ENCODE measurements around the gene FEZF1. TPM values are rescaled to one million over a fixed set of nuclear protein-coding genes. Genes with fewer than 3 reads are reported as not detected.

The FEZF1 gene
- 0.12 TPM for polyA plus RNA-seq (ENCODE audit: insufficient read length)

DNA sequence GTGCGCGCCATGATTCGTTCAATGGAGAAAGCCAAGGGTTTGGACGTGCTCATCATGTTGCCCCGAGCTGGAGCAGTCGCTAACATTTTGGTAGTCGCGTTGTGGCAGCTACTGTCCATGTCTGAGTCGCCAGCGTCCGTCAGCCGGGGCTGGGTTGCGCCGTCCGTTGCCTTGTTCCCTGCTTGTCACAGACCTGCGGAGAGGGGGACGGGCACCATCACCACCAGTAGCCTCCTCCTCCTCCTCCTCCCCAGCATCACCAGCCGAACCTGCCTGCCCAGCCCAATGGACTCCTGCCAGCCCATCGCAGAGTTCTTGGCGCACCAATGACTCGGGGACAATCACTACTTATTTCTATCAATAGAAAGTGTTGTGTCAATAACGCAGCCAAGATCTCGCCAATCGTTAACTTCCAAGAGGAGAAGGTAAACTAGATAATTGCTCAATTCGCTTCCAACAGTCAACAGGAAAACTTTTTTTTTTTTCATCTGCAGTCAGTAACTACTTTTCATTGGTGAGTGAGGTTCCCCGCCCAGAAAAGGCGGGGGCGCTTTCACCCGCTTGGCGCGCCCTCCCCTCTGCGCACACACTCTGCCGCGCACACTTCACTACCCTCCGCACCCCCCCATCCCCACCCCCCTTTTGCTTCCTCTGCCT, at the start of gene FEZF1:
TSS of gene FEZF1 (minus strand) at position 432 of the 657 bp plus-strand sequence. CDS start at position 119, 313 bp downstream.
- DNase-seq, result no peak

DNA sequence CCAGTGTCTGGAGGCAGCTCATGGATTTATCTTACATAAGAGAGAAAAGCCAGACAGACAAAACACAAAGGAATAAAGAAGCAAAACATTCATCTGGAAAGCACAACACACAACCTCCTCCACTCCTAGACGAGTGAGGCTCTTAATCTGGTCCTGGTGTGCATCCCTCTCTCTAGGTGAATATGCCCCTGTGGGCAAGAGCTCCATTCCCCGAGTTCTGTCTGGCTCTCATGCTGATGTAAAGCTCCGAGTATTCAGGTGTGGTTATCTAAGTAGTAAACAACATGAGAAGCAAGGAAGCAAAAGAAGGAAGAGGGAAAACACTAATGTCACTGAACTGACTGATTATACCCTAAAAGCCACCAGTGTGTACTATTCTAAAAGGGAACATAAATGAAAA, 47.9 kb upstream of the FEZF1 start:
- DNase-seq, result no peak

DNA sequence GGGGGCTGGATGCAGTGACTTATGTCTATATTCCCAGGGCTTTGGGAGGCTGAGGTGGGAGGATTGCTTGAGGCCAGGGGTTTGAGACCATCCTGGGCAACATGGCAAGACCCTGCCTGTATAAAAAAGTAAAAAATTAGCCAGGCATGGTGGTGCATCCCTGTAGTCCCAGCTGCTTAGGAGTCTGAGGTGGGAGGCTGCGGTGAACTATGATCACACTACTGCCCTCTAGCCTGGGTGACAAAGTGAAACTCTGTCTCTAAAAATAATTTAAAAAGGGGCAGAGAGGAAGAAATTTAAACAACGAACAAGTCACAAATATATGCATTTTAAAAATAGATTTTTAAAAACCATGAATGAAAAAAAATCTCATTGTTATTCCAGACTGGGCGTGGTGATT, 46.2 kb upstream of the FEZF1 start:
- no peak for DNase-seq

DNA sequence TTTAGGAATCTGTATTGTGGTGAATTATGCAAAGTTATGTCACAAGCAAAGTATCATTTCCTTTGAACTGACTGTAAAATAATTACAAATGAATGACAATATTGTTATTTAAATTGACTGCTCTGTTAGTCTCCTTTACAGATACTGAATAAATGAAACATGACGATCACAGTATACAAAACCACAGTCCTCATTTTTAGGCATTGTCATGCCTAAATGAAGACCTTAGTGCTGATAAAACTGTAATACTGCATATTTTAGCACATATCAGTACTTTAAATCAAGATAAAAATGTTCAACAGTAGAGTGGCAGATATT, 39.7 kb upstream of the FEZF1 start:
- no peak for DNase-seq

DNA sequence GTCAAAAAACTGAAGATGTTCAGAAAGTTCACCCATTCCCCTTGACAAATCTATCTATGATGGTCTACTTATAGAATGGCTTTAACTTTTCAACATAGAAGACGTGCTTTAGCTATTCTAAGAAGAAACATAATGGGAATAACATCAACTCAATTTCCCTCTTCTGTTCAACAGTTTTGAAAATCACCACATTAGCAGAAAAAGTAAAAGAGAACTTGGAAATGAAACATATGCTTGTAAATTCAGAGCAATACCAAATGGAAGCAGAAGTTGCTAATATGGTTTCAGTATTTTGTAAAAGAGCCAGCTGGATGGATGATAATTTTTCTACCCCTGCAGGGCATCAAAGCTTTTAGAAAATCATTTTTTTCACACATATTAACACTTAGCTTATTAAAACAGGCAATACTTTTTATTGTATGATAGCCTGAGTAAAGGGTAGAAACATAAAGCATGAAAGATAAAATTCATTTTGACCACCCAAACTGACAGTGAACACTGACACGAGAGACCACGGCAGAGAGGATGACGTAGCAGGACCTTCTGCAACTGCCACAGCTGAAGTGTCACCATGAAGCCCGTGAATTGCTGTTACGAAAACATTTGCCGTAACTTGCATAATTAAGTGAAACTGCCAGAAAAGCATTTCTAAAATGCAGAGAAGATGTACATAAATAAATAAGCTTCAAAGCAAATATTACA, 39.2 kb upstream of the FEZF1 start:
- no peak for DNase-seq

DNA sequence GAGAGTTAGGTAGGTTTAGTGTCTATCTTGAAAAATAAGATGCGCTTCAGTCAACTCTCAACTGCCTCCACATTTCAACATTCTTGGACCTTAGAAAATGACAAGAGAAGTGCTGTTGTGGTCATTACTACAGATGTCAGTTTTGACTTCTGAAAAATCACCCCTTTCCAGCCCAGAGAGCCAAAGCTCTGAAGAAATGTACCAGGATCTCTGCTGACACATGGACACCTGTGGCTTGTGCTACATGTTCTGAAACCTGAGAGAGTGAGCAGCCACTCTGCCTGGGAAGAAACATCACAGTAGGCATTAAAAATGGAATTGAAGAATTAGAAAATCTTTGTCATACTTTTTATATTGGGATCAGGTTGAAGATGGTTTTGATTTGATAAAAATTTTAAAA, 35.9 kb upstream of the FEZF1 start:
- DNase-seq, result no peak

DNA sequence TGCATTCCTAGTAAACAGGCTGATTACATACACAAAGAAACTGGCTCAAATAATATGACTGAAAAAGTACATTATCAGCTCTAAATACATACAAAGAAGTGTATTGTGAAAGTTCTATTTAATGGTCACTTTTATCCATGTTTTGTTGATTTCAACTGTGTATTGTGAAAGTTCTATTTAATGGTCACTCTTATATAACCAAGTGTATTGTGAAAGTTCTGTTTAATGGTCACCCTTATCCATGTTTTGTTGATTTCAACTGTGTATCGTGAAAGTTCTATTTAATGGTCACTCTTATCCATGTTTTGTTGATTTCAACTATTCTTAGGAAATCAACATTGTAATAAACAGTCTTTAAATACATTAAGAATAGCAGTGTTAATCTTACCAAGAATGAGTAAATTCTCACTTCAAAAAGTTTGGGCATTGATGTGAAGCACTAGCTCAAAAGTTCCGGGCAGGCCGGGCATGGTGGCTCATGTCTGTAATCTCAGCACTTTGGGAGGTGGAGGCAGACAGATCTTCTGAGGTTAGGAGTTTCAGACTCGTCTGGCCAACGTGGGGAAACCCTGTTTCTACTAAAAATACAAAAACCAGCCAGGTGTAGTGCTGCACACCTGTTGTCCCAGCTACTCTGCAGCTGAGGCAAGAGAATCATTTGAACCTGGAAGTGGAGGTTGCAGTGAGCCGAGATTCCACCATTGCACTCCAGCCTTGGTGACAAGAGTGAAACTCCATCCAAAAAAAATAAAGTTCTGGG, 34.8 kb upstream of the FEZF1 start:
- no peak for DNase-seq

DNA sequence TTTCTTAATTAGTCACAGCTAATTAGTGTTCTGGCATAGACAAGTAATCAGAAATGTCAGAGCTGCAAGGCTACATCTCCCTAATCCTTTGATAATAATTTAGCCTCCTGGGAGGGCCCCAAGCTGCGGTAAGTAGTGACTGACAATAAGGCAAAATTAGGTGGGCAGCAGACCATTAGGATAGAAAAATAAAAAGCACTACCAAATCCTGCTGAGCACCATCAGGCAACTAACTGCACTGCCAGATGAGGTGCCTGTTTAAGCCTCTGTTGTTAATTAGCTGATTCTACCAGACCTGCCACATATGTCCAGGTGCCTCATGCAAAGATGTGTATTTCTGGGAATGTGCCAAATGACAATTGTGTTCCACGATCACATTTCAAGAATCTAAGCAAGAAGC, 32.5 kb upstream of the FEZF1 start:
- no peak for DNase-seq

DNA sequence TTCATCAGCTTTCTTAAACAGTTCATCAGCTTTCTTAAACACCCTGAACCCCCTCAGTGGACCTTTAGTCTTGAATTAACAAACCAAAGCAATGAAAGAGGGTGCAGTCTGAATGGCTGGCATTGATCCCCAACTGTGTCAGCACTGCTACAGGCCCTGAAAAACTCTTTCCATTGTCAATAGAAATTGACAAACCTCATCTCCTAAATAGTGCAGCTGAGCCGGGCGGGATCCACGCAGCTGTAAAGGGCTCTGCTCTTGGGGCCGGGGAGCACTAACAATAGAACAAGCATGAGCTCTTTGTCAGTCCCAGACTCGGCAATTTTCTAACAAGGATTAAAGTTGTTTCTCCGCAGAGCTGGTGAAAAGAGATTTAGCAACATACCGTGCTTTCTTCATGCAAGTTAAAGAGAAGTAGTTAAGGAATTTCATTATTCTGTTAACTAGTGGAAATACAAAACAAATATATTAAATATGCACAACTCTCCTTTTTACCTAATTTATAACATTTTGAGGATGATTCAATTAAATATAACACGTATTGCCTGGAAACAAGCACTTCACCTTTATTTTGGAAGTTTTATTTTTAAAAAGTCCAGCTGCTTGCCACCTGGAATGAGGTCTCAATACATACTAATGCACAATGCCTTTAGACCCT, 24.7 kb upstream of the FEZF1 start:
- DNase-seq, result no peak

DNA sequence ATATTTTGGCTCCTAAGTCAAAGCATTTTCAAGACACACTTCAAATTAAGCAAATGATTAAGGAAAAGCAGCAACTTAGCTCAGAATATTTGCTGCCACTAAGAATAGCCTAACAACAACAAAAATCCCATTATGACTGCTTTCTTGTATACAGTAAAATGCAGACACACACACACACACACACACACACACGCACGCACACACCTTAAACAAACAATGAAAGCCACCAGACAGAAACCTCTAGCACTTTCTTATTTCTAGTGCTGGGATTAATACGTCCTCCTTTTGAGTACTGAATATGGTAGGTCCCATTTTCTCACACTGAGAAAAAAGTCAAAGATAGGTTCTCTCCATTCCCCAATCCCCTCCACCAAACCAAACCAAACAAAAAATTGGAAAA, 23.4 kb upstream of the FEZF1 start:
- DNase-seq, result no peak

DNA sequence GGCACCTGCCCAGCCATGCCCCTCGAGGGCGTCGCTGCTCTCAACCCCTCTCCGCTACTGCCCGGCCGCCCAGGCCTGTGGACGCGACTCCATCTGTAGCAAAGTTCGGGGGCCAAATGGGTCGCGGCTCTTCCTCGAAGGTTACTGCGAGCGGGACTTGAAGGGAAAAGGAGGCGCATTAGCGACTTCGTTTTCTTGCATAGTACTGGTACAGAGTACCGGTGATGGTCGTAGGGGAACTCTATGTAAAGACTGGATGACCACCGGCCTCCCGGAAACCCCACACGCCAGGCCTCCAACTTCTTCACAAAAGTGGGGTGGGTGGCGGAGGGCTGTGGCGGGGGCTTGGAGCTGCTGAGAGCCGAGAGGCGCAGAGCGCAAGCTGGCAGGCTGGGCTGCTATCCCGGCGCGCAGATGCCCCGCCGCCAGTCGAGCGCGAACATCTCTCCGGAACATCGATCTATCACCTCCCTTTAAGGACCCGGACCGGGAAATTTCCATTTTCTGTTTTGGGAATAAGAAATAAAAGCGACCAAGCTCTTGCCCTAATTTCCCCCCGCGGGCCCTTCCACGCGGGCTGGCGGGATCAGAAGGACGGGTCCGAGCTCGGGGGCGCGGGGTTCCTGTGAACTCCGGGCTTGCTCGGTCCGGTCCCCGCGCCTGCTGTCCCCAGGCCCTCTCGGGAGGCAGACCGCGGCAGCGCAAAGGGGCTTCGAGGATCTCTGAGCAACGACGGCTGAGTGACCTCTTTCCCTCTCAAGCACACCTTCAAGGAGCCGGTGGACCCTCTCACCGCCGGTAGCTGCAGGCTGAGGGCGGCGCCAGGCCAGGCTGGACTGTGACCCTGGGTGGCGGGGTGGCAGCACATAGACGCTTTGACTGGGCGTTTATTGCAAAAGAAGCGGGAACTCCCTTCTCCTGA, 12.2 kb upstream of the FEZF1 start:
- DNase-seq, result no peak

DNA sequence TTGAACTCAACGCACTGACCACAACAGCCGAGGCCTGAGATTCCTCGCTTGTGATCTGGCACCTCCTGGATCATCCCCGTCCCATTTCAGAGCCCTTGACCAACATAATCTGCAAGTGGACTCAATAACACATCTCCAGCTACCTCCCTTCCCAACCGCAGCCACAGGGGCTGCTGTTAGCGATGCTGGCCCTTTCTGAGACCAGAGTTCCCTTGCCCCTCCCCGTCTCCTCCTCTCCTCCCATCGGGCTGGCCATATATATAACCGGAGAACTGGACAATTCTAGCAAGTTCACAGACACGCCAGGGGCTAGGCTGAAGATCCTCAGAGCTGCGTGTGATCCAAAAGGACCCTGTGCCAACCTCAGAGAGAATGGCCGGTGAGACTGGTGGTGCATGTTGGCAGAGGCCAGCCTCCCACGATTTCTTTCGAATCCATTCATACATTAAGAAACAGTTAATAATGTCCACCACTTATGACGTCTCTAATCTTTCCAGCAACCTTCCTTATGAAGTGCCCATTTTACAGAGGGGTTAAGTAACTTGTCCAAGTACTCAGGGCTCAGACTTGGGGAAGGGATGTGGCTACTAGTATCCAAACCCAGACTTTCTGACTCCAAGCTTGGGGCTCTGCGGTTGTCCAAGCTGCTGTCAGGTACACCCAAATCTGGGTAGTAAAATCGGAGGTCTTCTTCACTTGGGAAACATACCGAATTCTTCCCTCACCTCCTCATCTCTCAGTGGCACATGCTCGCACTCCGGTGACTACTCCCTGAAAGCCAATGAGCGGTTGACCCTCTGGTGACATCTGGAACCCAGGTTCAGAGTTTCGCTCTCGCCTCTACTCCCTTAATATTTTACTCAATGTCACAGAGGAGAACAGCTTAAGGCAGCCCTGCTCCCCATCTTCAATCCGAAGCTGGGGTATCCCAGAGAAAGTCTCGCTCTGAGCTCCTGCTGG, 11.2 kb upstream of the FEZF1 start:
- no peak for DNase-seq

DNA sequence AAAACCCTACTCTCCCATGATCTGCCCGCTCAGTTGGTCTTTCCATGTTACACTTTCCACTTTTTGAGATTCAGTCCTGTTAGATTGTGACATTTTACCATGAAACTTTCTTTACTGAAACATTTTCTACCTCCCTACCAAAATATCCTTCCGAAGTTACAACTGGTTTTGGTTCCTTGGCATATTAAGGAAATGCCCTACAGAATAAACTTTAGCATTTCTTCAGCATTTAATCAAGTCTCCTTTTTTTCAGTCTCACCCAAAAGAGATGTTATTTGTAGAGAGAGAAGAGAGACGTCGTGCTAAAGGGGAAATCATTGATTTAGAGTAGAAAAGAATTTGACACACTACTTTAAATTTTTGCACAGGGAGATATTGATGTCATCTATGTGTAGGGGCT, 9.7 kb upstream of the FEZF1 start:
- DNase-seq, result no peak

DNA sequence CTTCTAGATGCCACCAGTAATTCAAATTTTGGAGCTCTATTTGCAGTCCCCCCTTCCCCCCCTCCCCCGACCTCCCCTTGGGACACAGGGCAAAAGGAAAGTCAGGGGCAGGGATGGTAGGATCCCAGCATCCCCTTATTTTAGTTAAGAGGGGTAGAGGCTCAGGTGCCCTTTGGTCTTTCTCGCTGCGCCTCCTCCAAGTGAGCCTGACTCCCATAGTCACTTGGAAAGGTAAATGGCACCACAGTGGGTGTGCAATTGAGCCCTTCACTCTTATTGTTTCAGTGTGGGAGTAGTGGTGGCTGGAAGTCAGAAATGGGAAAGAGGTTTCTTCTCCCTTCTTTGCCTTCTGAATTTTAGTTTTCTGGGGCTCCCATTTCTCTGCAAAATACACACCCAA, 8.2 kb upstream of the FEZF1 start:
- DNase-seq, result no peak

DNA sequence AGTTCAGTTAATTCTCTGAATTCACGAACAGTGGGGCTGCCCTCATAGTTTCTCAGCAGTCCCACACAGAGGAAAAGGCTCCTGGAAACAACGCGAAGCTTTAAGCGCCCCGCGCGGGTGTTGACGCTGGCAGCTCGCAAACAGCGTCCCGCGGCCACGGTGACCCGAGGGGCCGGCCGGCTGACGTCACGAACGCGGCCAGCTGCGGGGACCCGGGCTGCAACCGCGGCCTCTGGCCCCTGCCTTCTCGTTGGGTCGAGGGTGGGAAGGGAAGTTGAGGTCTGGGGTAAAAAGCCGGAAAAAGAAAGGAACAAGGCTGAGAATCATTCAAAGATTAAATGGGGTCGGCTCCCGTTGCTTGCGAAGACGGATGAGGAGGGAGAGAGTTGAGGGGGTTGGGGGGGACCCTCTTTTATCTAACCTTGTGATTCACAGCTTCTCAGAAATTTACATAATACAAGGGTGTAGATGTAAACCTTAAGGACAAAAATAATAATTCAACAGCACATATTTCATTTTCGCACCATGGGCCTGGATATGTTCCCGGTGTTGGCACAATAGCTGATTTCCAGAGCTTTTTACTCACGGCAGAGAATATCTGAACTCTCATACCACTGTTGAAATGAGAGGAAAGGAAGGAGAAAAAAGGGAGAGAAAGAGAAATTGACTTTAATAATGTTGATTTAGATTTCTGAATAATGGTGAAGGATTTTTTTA, 7.3 kb upstream of the FEZF1 start:
- DNase-seq, result no peak

DNA sequence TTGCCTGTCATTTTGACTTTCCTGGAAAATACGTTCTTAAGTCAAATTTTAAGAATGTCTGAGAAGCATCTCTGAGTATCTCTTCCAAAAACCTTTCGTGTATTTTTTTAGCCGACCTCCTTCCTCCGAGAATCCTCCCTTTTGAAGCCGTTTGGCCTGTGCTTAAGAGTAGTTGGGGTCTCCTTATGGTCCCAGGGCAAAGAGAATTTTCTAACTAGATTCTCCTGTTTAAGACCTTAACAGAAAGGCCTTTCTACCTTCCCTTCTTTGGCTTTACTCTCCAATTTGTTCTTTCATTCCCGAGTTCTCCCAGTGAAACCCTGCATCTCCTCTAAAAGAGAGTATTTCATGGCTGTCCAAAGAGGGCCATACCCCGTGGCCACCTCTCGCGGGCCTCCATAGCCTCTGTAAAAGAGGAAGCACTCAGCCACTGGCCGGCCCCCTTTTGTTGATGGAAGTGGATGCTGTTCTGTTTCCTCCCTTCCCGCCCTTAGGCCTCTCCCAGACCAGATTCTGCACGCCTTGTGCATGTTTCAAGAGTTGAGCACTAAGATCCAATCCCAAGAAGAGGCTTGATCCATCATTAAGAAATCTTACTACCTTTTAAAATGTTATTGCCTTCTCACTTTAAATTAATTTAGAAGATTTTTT, 6.6 kb upstream of the FEZF1 start:
- DNase-seq, result no peak

DNA sequence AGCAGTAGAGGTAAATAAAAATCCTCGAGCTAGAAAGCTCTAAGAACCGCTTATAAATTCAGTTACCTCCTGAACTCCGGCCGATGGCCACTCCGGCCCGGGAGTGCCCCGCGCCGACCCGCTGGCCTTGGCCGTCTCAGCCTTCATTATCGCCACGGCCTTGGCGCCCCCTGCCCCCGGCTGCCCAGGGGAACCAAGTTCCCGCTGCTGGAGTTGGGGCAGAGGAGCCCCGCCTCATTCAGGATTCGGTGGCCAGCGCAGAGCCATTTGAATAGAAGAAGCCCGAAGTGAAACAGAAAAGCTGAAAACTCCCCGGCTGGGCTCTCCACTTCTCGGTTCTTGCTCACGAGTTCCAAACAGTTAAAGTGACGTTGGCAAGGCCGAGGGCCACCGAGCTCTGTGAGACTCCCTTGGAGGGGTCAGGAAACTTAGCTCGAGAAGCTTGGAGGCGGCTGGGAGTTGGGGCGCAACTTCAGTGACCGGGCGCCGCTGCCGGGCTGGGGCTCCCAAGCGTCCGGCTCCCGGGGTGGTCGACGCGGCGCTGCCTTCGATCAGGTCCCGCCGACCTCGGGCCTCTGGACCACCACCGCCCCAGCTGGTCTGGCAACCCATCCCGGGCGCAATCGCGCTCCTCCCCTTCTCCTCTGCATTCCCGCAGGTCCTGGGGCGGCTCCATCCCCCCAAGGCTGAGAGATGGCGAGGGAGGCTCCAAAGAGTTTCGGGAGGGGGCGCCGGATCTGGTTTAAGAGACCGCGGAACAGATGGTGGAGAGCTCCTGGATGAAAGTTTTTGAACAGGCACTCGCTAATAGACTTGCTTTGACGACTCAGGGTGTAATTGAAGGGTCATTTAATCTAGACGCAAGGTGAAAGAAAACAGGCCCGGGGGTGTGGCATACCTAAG, 5.8 kb upstream of the FEZF1 start:
- DNase-seq, result no peak

DNA sequence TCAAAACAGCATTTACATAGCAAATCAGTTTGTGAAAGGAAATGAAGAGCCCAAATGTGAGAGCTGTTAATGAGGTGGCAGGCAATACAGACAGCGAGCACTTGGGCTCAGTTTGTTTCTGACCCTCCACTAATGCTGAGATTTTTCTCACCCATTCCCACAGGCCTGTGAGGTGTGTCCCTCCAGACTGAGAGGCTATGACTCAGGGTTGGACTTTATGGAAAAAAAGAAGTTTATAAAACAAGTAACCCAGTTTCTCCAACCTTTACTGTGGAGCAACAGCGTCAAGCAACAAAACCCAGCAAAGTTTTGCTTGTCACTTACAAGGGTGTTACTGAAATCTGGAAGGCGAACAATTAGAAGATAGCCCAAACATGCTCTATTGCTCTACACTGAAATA, 4.9 kb upstream of the FEZF1 start:
- no peak for DNase-seq

DNA sequence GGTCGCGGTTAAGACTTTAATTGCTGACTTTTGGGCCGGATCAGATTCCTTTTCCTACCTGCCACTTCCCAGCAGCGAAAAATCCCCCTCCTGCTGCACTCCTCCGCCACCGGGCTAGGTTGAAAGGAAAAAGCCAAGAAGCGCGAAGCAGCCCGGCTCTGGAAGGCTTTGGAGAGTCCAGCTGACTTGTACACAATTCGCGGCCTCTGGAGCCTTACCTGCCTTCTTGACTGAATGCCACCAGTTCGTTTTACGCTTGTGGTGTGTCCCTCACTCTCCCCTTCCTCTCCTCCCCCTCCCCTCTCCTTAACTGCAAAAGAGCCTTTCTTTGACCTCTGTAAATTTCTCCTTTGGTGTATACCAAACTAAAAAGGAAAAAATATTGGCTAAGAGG, 2.7 kb upstream of the FEZF1 start:
- DNase-seq, result no peak
